AG09309 (cell line): ENCODE data around the gene EEIG2.
"Not testable (repeated sequence)": the region's sequence is repeated elsewhere in the genome, so short reads cannot be mapped to it uniquely, and the experiment has no call there.

Experiments
- DNase-seq: peaks from one replicate; pipeline ENCODE4 v3.0.0-alpha.2; 2010; ENCODE audit warnings: low read depth
- H3K4me3 ChIP-seq: 2 replicates; pipeline ENCODE4 v1.5.1; 2011; ENCODE audit warnings: mild to moderate bottlenecking, low read depth, low read length, moderate library complexity; ENCODE audit not compliant: control insufficient read depth
- TF ChIP-seq, protein P1 (sequence below): IDR thresholded peaks from 2 replicates; pipeline ENCODE4 v1.5.1; 2011; ENCODE audit warnings: mild to moderate bottlenecking, low read depth, low read length, inconsistent platforms; ENCODE audit not compliant: insufficient read depth, control insufficient read depth; ENCODE audit errors: missing control alignments

Gene EEIG2

DNA sequence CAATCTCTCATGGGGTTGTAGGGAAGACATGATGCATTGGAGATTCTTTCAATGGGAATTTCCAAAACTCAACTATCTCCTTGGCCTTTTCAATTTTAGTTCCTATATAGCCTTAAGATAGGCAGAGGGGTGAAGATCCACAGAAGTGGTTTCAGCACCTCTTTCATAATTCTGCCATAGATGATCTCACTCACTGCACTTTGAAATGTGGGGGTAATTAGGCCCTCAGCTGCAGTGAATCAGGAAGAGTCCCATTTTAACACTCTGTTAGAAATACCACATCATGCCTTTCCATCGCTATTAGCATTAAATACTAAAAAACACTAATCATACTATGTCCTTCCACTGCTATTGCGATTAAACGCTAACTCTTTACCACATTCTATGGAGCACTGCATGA, 25.1 kb upstream of the EEIG2 start:
- TF ChIP-seq, protein P1, sequence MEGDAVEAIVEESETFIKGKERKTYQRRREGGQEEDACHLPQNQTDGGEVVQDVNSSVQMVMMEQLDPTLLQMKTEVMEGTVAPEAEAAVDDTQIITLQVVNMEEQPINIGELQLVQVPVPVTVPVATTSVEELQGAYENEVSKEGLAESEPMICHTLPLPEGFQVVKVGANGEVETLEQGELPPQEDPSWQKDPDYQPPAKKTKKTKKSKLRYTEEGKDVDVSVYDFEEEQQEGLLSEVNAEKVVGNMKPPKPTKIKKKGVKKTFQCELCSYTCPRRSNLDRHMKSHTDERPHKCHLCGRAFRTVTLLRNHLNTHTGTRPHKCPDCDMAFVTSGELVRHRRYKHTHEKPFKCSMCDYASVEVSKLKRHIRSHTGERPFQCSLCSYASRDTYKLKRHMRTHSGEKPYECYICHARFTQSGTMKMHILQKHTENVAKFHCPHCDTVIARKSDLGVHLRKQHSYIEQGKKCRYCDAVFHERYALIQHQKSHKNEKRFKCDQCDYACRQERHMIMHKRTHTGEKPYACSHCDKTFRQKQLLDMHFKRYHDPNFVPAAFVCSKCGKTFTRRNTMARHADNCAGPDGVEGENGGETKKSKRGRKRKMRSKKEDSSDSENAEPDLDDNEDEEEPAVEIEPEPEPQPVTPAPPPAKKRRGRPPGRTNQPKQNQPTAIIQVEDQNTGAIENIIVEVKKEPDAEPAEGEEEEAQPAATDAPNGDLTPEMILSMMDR, result no peak
- DNase-seq, result no peak
- H3K4me3 ChIP-seq, result no peak overlapping the region

DNA sequence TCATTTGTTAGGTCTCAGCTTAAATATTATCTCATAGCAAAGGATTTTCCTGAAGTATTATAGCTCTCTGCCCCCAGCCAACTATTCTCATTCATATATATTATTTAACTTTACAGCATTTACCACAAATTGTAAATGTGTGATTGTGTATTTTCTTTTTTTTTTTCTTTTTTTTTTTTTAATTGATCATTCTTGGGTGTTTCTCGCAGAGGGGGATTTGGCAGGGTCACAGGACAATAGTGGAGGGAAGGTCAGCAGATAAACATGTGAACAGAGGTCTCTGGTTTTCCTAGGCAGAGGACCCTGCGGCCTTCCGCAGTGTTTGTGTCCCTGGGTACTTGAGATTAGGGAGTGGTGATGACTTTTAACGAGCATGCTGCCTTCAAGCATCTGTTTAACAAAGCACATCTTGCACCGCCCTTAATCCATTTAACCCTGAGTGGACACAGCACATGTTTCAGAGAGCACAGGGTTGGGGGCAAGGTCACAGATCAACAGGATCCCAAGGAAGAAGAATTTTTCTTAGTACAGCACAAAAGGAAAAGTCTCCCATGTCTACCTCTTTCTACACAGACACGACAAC, 24.5 kb upstream of the EEIG2 start:
- H3K4me3 ChIP-seq, DNase-seq: not testable (repeated sequence)

DNA sequence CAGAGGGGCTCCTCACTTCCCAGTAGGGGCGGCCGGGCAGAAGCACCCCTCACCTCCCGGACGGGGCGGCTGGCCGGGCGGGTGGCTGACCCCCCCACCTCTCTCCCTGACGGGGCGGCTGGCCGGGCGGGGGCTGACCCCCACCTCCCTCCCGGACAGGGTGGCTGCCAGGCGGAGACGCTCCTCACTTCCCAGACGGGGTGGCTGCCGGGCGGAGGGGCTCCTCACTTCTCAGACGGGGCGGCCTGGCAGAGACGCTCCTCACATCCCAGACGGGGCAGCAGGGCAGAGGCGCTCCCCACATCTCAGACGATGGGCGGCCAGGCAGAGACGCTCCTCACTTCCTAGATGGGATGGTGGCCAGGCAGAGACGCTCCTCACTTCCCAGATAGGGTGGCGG, 23.9 kb upstream of the EEIG2 start:
- not testable (repeated sequence) for DNase-seq, H3K4me3 ChIP-seq

DNA sequence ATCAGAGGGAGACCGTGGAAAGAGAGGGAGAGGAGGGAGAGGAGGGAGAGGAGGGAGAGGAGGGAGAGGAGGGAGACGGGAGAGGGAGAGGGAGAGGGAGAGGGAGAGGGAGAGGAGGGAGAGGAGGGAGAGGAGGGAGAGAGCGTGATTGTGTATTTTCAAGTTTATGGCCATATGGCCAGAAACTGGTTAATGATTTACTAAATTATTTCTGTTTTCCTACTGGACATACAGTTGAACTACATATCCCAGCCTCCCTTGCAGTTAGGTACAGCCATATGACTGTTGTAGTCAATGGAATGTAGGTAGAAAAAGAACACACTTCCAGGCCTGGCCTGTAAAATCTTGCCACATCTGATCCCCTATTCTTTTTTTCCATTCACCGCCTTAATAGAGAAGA, 23.1 kb upstream of the EEIG2 start:
- H3K4me3 ChIP-seq, DNase-seq: not testable (repeated sequence)

DNA sequence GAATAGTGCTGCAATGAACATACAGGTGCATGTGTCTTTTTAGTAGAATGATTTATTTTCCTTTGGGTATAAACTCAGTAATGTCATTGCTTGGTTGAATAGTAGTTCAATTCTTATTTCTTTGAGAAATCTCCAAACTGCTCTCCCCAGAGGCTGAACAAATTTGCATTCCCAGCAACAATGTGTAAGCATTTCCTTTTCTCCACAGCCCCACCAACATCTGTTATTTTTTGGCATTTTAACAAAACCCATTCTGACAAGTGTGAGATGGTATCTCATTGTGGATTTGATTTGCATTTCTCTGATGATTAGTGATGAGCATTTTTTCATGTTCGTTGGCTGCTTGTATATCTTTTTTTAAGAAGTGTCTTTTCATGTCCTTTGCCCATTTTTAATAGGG, 21.9 kb upstream of the EEIG2 start:
- no peak for DNase-seq
- H3K4me3 ChIP-seq, result no peak overlapping the region
- TF ChIP-seq, protein P1, result no peak

DNA sequence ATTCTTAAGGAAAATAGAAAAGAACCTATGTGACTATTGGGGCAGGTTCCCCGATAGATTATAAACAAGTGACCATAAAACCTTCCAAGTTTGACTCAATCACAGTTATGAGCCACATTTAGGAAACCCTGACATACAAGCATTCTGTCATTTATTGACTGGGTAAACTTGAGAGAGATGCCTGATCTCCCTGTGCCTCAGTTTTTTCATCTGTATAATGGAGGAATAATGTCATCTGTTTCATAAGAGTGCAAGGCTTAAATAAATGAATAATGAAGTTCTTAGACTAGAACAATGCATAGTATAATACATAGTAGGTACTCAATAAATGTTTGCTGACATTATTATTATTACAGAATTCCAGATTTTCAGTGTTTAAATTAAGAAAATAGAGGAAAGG, 18.9 kb upstream of the EEIG2 start:
- TF ChIP-seq, protein P1, result no peak
- H3K4me3 ChIP-seq, result no peak overlapping the region
- no peak for DNase-seq

DNA sequence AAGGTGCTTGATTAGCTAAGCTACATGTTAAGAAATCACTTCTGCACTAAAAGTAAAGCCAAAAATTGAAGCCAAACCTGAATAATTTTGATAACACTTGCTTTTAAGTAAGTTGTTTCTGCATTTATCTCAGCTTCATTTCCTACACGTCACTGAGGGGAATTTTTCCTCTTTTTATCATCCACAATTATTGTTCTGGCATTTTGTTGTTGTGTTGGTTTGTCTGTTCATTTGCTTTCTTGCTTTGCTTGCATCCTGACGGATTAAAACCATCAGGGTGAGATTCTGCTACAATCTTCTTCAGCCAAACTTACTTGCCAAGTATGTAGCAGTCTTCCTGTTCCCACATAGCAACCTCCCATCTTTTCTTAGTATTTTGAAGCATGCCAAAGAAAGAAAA, 18.0 kb upstream of the EEIG2 start:
- TF ChIP-seq, protein P1, result no peak
- DNase-seq, result no peak
- H3K4me3 ChIP-seq, result no peak overlapping the region

DNA sequence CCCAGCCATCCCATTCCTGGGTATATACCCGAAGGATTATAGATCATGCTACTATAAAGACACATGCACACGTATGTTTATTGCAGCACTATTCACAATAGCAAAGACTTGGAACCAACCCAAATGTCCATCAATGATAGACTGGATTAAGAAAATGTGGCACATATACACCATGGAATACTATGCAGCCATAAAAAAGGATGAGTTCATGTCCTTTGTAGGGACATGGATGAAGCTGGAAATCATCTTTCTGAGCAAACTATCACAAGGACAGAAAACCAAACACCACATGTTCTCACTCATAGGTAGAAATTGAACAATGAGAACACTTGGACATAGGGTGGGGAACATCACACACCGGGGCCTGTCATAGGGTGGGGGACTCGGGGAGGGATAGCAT, 12.4 kb upstream of the EEIG2 start:
- DNase-seq, H3K4me3 ChIP-seq: not testable (repeated sequence)

DNA sequence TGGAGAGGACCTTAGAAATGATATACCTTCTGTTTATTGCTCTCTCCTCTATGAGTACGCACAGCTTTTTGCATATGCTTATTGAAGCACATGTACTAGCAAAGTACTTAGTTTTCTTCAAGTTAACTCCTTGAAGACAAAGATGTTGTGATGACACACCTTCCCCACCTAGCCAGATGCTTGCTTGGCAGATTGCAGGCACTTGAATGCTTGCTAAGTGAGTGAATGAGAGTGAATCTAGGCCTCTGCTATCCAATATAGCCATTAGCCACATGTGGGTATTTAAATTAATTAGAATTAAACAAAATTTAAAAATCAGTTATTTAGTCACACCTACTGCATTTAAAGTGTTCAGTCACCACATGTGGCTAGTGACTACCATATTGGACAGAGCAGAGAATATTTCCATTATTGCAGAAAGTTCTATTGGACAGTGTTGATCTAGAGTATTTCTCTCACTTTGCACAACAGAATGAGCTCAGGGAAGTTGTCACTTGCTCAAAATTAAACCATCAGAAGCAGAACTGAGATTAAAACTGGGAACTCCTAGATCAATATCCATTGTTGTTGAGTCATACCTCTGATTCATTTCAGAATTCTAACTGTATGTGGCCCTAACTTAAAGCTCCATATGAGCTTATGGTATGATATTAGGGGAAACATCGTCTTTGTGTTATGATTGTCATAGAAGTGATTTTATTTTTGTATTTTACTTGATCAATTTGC, 8.6 kb upstream of the EEIG2 start:
- H3K4me3 ChIP-seq, result no peak overlapping the region
- TF ChIP-seq, protein P1, result no peak
- no peak for DNase-seq
